ENCODE measurements around the gene LYRM2.

DNA sequence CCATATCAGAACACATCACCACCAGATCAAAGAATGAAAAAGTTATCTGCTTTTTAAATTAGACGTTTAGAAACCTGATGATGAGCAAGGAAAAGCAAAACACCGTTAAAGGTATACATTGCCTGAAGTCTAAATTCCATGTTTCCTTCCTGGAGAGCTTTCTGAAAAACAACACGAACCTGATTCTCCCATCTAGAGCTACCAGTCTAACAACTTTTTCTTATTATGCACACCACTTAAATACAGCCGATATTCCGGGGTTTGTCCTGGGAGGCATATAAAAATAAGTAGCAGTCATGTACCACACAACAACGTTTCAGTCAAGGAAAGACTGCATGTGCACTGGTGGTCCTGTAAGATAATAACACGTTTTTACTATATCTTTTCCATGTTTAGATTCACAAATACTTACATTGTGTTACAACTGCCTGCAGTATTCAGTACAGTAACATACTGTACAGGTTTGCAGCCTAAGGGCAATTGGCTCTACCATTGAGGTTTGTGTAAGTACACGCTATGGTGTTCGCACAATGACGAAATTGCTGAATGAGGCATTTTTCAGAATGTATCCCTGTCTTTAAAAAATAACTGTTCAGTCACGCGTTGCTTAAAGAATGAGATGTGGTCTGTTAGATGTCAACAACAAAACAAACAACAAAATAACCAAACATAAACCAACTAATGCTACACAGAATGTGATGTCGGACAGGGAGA lies 19.1 kb upstream of the LYRM2 start:
- TF ChIP-seq, protein P1, sequence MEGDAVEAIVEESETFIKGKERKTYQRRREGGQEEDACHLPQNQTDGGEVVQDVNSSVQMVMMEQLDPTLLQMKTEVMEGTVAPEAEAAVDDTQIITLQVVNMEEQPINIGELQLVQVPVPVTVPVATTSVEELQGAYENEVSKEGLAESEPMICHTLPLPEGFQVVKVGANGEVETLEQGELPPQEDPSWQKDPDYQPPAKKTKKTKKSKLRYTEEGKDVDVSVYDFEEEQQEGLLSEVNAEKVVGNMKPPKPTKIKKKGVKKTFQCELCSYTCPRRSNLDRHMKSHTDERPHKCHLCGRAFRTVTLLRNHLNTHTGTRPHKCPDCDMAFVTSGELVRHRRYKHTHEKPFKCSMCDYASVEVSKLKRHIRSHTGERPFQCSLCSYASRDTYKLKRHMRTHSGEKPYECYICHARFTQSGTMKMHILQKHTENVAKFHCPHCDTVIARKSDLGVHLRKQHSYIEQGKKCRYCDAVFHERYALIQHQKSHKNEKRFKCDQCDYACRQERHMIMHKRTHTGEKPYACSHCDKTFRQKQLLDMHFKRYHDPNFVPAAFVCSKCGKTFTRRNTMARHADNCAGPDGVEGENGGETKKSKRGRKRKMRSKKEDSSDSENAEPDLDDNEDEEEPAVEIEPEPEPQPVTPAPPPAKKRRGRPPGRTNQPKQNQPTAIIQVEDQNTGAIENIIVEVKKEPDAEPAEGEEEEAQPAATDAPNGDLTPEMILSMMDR (IDR thresholded peaks at IDR 0.05), result no peak
- TF ChIP-seq POLR2A (IDR thresholded peaks at IDR 0.05), result no peak
